ENCODE measurements around the gene GNAO1. TPM values are rescaled to one million over a fixed set of nuclear protein-coding genes. Genes with fewer than 3 reads are reported as not detected.

The GNAO1 gene
- total and polyA plus RNA-seq, 2 experiments from 2014 or later: under 0.01 to 0.18 TPM

DNA sequence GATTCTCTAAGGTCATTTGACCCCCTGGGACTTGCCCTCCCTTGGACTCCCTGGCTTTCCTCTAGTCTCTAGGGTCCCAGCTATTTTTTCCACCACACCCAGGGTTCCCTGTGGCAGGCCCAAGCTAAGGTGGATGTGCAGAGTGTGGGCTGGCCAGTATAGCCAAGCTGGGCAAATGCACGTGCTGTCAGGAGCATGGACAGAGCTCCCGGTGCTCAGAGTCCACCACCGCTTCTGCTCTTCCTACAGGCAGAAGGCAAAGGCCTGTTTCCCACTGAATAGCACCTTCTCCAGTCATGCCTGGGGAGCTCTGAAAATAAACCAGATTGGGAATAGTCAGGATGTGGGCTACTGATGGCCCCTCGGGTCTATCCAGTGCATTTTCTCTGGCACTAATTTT, 53.3 kb downstream of the GNAO1 start:
- H3K27me3 ChIP-seq (replicated peaks; ENCODE audit: insufficient read depth): no peaks in the 10 kb centered on the region
- 0 out of 2 replicates have a peak, but pooled peaks cover 4% of the 10 kb centered on the region for H3K4me1 ChIP-seq (ENCODE audit: insufficient read depth)
- no peak overlapping the region for H2AFZ ChIP-seq
- no peaks in the 10 kb centered on the region for H3K9me3 ChIP-seq (ENCODE audit: low read depth)
- no peaks in the 10 kb centered on the region for H3K79me2 ChIP-seq (ENCODE audit: insufficient read depth)
- no peaks in the 10 kb centered on the region for H3F3A ChIP-seq (ENCODE audit: insufficient read depth)
- H4K20me1 ChIP-seq (ENCODE audit: insufficient read depth): no peaks in the 10 kb centered on the region
- H3K36me3 ChIP-seq (ENCODE audit: low read depth): no peaks in the 10 kb centered on the region
- no peak overlapping the region for H3K4me2 ChIP-seq (ENCODE audit: unreplicated experiment)
- no peak overlapping the region for H3K4me3 ChIP-seq
- H3K9ac ChIP-seq: no peak overlapping the region
- no peak for DNase-seq
- H3K9me2 ChIP-seq (ENCODE audit: insufficient read depth): no peaks in the 10 kb centered on the region
- H3K27ac ChIP-seq: no peak overlapping the region
- 78 to 90% methylated on average over 4 of the region's 4 CpGs for WGBS, 2 experiments (ENCODE audit: low coverage in 1 of 2, low lambda C conversion rate in 2 of 2, missing lambda C conversion rate in 2 of 2)
- in situ Hi-C loops (cut with MboI): no loop called here
- TF ChIP-seq EZH2phosphoT487 (IDR thresholded peaks at IDR 0.05; ENCODE audit: insufficient read depth, low read depth) (no peak), EZH2 (IDR thresholded peaks at IDR 0.05; ENCODE audit: insufficient read depth, poor library complexity, severe bottlenecking) (no peak)

DNA sequence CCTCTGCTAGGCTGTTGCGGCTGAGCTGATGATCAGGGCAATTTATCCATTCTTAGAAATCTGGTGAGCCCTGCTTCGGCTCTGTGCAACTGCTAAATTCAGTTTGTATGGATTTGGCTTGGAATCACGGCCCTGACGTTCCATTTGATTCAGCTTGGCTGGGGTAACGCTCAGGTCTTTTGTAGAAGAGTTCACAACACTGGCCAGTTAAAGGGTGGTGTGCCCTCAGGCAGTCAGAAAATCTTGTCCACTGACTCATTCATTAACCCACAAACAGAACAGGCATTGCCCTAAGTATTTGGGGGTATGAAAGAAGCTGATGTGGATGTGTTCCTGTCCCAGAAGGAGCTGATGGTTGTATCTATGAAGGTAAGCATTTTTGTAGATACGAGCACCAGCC, 53.9 kb downstream of the GNAO1 start:
- in situ Hi-C loops (cut with MboI): no loop called here
- no peak overlapping the region for H3K4me3 ChIP-seq
- 0 out of 2 replicates have a peak, but pooled peaks cover 4% of the 10 kb centered on the region for H3K4me1 ChIP-seq (ENCODE audit: insufficient read depth)
- H3F3A ChIP-seq (ENCODE audit: insufficient read depth): no peaks in the 10 kb centered on the region
- no peaks in the 10 kb centered on the region for H3K9me3 ChIP-seq (ENCODE audit: low read depth)
- TF ChIP-seq EZH2phosphoT487 (IDR thresholded peaks at IDR 0.05; ENCODE audit: insufficient read depth, low read depth): no peak
- no peak for TF ChIP-seq EZH2 (IDR thresholded peaks at IDR 0.05; ENCODE audit: insufficient read depth, poor library complexity, severe bottlenecking)
- H3K4me2 ChIP-seq (ENCODE audit: unreplicated experiment): no peak overlapping the region
- H3K27ac ChIP-seq: no peak overlapping the region
- no peaks in the 10 kb centered on the region for H4K20me1 ChIP-seq (ENCODE audit: insufficient read depth)
- no peaks in the 10 kb centered on the region for H3K79me2 ChIP-seq (ENCODE audit: insufficient read depth)
- no peaks in the 10 kb centered on the region for H3K27me3 ChIP-seq (replicated peaks; ENCODE audit: insufficient read depth)
- H2AFZ ChIP-seq: no peak overlapping the region
- no peaks in the 10 kb centered on the region for H3K9me2 ChIP-seq (ENCODE audit: insufficient read depth)
- no peaks in the 10 kb centered on the region for H3K36me3 ChIP-seq (ENCODE audit: low read depth)
- peak; percentile 46 for DNase-seq
- H3K9ac ChIP-seq: no peak overlapping the region
- WGBS, 2 experiments (ENCODE audit: low coverage in 1 of 2, low lambda C conversion rate in 2 of 2, missing lambda C conversion rate in 2 of 2): 71% methylated on average over 6 of the region's 6 CpGs

DNA sequence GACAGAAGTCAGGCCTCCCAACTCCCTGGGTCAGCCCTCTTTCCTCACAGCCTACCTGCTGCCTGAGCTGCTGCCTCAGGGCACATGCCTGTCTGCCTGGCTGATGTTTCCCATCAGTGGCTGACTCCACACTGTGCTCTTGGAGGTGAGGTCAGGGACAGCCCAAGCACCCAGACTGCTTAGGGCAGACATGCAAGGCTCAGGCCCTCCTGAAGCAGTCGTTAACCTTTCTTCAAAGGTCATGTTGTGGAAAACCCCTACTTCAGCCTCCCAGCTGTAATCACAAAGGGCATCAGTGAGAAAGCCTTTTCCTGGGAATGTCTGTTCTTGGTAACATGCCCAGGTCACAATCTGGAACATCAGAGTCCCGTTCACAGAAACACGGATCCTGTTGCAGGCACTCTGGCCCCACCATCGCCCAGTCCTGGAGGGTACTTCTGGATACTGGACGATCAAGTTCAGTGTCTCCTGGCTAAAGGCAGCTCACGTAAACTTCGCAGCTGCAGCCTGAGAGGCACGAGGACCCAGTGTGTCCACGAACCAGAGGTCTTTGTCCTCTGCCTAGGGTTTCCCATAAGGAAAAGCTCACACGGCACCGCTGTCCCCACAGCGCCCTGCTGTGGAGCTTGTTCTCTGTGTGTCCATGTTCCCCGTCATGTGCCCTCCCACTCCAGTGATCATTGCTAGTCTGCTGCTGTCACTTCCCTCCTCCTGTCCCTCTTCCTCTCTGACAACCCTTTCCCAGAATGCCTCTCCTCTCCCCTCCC, 54.9 kb downstream of the GNAO1 start:
- in situ Hi-C loops (cut with MboI): no loop called here
- Histone ChIP-seq H3K4me1 (ENCODE audit: insufficient read depth) (0 out of 2 replicates have a peak, but pooled peaks cover 4% of the 10 kb centered on the region), H3K9me3 (ENCODE audit: low read depth) (no peaks in the 10 kb centered on the region), H3K9ac (no peak overlapping the region), H3K36me3 (ENCODE audit: low read depth) (no peaks in the 10 kb centered on the region), H3K27ac (no peak overlapping the region), H3K9me2 (ENCODE audit: insufficient read depth) (no peaks in the 10 kb centered on the region), H3K4me2 (ENCODE audit: unreplicated experiment) (no peak overlapping the region), H3K4me3 (no peak overlapping the region), H2AFZ (no peak overlapping the region), H4K20me1 (ENCODE audit: insufficient read depth) (no peaks in the 10 kb centered on the region), H3K79me2 (ENCODE audit: insufficient read depth) (no peaks in the 10 kb centered on the region), H3F3A (ENCODE audit: insufficient read depth) (no peaks in the 10 kb centered on the region), H3K27me3 (replicated peaks; ENCODE audit: insufficient read depth) (no peaks in the 10 kb centered on the region)
- WGBS, 2 experiments (ENCODE audit: low coverage in 1 of 2, low lambda C conversion rate in 2 of 2, missing lambda C conversion rate in 2 of 2): 64 to 65% methylated on average over 13 of the region's 13 CpGs
- DNase-seq: peak; percentile 23
- TF ChIP-seq EZH2phosphoT487 (IDR thresholded peaks at IDR 0.05; ENCODE audit: insufficient read depth, low read depth): no peak
- no peak for TF ChIP-seq EZH2 (IDR thresholded peaks at IDR 0.05; ENCODE audit: insufficient read depth, poor library complexity, severe bottlenecking)

DNA sequence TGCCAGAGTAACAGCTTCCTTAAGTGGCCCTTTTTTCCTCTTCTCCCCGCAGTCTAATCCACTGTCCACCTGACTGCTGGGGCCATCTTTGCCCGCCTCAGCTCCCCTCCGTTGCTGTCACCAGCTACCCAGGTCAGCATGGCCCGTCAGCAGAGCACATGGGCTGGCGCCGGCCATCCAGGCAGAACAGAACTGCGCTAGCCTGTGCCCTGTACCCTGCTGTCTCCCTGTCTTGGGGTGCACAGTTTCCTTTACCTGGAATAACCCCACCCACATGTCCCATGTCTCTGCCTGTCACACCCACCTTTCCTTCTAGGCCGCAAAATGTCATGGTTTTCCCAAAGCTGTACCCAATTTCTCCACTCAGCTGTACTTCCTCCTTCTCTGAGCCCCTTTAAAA, 55.7 kb downstream of the GNAO1 start:
- 87 to 91% methylated on average over 8 of the region's 8 CpGs for WGBS, 2 experiments (ENCODE audit: low coverage in 1 of 2, low lambda C conversion rate in 2 of 2, missing lambda C conversion rate in 2 of 2)
- no peak overlapping the region for H3K27ac ChIP-seq

More for the DNA sequence above, 55.7 kb downstream of the GNAO1 start:
- Histone ChIP-seq H3F3A (ENCODE audit: insufficient read depth) (no peaks in the 10 kb centered on the region), H3K9me2 (ENCODE audit: insufficient read depth) (no peaks in the 10 kb centered on the region), H2AFZ (no peak overlapping the region), H3K27me3 (replicated peaks; ENCODE audit: insufficient read depth) (no peaks in the 10 kb centered on the region), H3K36me3 (ENCODE audit: low read depth) (no peaks in the 10 kb centered on the region), H4K20me1 (ENCODE audit: insufficient read depth) (no peaks in the 10 kb centered on the region), H3K4me3 (no peak overlapping the region), H3K4me2 (ENCODE audit: unreplicated experiment) (no peak overlapping the region), H3K79me2 (ENCODE audit: insufficient read depth) (no peaks in the 10 kb centered on the region), H3K9me3 (ENCODE audit: low read depth) (no peaks in the 10 kb centered on the region), H3K4me1 (ENCODE audit: insufficient read depth) (0 out of 2 replicates have a peak, but pooled peaks cover 4% of the 10 kb centered on the region), H3K9ac (no peak overlapping the region)
- DNase-seq: no peak
- TF ChIP-seq EZH2 (IDR thresholded peaks at IDR 0.05; ENCODE audit: insufficient read depth, poor library complexity, severe bottlenecking) (no peak), EZH2phosphoT487 (IDR thresholded peaks at IDR 0.05; ENCODE audit: insufficient read depth, low read depth) (no peak)
- in situ Hi-C loops (cut with MboI): no loop called here
